Activated CD4-positive, alpha-beta T cell treated with anti-CD3 and anti-CD28 coated beads, Interleukin-2, amount 10 ng/mL, durations not matched to agents 7 days and 5 days (primary cell): ENCODE measurements around the gene ENKD1. TPM values are rescaled to one million over a fixed set of nuclear protein-coding genes. Genes with fewer than 3 reads are reported as not detected.

ENCODE experiments used
- CTCF ChIA-PET: fragments of 350-600 bp; sonication (Branson Sonifier 250); formaldehyde crosslinking; loops from one replicate; lab custom pipeline; 2021; ENCODE audit warnings: antibody characterized with exemption; lab: Charles Lee
- POLR2A ChIA-PET: fragments of 350-600 bp; sonication (Branson Sonifier 250); formaldehyde crosslinking; loops from one replicate; lab custom pipeline; 2021; ENCODE audit warnings: antibody characterized with exemption; lab: Charles Lee
- DNase-seq: peaks from one replicate; pipeline ENCODE4 v3.0.0-alpha.2; 2020
- H3K27ac Mint-ChIP-seq: one replicate; pipeline ENCODE4 v1.8.0; 2021; ENCODE audit warnings: mild to moderate bottlenecking, moderate library complexity, mixed read lengths
- H3K27me3 Mint-ChIP-seq: one replicate; pipeline ENCODE4 v1.8.0; 2021; ENCODE audit warnings: mixed read lengths
- H3K36me3 Mint-ChIP-seq: one replicate; pipeline ENCODE4 v1.8.0; 2021; ENCODE audit warnings: low read depth, mixed read lengths
- H3K4me1 Mint-ChIP-seq: one replicate; pipeline ENCODE4 v1.8.0; 2021; ENCODE audit warnings: mixed read lengths
- H3K4me3 Mint-ChIP-seq: one replicate; pipeline ENCODE4 v1.8.0; 2021; ENCODE audit warnings: mild to moderate bottlenecking, moderate library complexity, mixed read lengths
- H3K9me3 Mint-ChIP-seq: one replicate; pipeline ENCODE4 v1.8.0; 2021; ENCODE audit warnings: mixed read lengths
- total RNA-seq, 2 experiments: library from RNA; stranded (reverse); gene quantifications; one replicate each; pipeline ENCODE4 v1.2.3, GENCODE V29; 2021

Gene ENKD1
- total RNA-seq, 2 experiments from 2014 or later, result 8.0 to 8.2 TPM

DNA sequence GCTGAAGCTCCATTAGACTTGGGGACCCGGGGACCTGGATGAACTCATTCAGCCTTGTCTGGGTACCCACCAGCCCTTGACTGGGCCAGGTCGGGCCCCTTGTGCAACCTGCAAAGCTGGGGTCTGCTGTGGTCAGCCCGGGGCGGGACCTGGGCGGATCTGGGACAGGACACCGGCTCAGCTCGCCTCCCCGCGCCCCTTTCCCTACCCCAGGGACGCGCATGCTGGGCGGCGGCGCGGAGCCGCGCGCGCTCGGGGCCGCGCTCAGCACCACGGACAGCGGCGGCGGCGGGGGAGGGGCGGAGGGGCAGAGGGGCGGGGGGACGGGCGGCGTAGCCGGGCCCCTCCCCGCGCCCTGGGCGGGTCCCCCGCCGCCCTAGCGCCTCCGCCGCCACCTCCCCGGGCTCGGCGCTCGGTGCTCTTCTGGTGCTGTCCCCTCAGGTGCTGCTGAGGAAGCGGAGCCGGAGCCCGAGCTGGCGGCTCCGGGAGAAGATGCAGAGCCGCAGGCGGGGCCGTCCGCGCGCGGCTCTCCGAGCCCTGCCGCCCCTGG is 13.9 kb downstream of the ENKD1 start:
- Mint-ChIP-seq H3K27me3 (no peaks in the 10 kb centered on the region), H3K36me3 (peaks cover 49% of the 10 kb centered on the region), H3K4me3 (no peak overlapping the region), H3K27ac (no peak overlapping the region), H3K9me3 (no peaks in the 10 kb centered on the region), H3K4me1 (peaks cover 12% of the 10 kb centered on the region)
- CTCF ChIA-PET, result interaction anchor here (0.5 to 1.3 kb wide), 5 partner anchors 15 to 132 kb away, joined by 3 to 4 read pairs (median 3); no protein-coding TSS in a partner anchor
- POLR2A ChIA-PET, result no interaction called here
- no peak for DNase-seq

DNA sequence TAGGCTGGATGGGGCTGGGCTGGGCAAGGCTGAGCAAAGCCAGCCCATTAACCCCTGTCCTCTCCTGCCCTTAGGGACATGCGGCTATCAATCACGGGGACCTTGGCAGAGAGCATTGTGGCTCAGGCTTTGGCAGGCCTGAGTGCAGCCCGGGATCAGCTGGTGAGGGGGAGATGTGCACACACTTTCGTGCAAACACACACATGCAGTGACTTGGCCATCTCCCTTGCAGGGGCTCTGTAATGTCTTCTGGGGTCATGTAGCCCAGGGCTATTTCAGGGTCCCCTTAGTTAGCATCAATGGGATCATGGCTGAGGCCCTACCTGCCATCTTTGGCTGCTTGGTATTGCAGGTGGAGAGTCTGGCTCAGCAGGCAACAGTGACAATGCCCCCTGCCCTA is 14.7 kb downstream of the ENKD1 start:
- ChIA-PET POLR2A (no interaction called here), CTCF (interaction anchor here (0.7 to 1.3 kb wide), 5 partner anchors 16 to 171 kb away, joined by 3 to 6 read pairs (median 3); partner anchors contain the start of gene ATP6V0D1)
- H3K27me3 Mint-ChIP-seq, result no peaks in the 10 kb centered on the region
- peak overlapping the region; percentile 6 for H3K27ac Mint-ChIP-seq
- H3K4me1 Mint-ChIP-seq, result peaks cover 17% of the 10 kb centered on the region
- DNase-seq, result no peak
- H3K9me3 Mint-ChIP-seq, result no peaks in the 10 kb centered on the region
- peaks cover 50% of the 10 kb centered on the region for H3K36me3 Mint-ChIP-seq
- no peak overlapping the region for H3K4me3 Mint-ChIP-seq

DNA sequence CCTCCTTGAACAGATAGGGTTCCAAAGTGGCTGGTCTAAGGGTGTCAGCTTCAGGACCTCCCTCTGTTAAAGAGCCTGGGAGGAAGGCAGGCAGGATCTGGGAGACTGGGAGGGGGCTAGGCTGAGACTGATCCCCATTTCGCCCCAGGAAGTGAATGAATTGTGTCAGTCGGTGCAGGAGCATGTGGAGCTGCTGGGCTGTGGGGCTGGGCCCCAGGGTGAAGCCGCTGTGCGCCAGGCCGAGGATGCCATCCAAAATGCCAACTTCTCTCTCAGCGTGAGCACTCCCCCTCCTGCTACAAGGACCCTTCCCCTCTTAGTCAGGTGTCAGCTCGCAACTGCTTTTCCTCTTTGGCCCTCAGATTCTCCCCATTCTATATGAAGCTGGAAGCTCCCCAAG is 15.5 kb downstream of the ENKD1 start:
- DNase-seq, result no peak
- POLR2A ChIA-PET, result no interaction called here
- Mint-ChIP-seq H3K27me3 (no peaks in the 10 kb centered on the region), H3K27ac (no peak overlapping the region), H3K9me3 (no peaks in the 10 kb centered on the region), H3K4me1 (peaks cover 21% of the 10 kb centered on the region), H3K36me3 (peaks cover 51% of the 10 kb centered on the region), H3K4me3 (no peak overlapping the region)
- CTCF ChIA-PET, result interaction anchor here (0.6 to 1.9 kb wide), 5 partner anchors 13 to 170 kb away, joined by 3 to 6 read pairs (median 5); partner anchors contain the start of gene ATP6V0D1

DNA sequence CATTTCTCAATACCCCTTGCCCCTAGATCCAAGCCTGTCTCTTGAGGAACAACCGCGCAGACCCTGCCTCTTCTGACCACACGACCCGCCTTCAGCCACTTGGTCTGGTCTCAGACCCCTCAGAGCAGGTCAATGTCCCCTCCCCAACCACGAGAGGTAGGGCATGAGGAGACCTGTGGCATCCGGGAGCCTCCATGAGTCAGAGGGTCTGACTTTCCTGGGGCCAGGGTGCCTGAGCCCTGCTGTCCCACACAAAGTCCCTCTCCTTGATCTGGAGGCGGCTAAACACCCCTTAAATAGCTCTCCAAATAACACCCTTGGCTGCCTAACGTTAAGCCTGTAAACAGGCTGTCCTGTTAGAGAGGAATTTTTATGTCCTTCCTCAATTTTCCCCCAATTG is 16.5 kb downstream of the ENKD1 start:
- Mint-ChIP-seq H3K4me3 (no peak overlapping the region), H3K27ac (peak overlapping the region; percentile 46), H3K9me3 (no peaks in the 10 kb centered on the region), H3K36me3 (peaks cover 45% of the 10 kb centered on the region), H3K27me3 (no peaks in the 10 kb centered on the region), H3K4me1 (peaks cover 20% of the 10 kb centered on the region)
- ChIA-PET CTCF (interaction anchor here (1.3 to 2.3 kb wide), 3 partner anchors 14 to 129 kb away, joined by 5 to 9 read pairs (median 6); no protein-coding TSS in a partner anchor), POLR2A (no interaction called here)
- DNase-seq, result no peak

DNA sequence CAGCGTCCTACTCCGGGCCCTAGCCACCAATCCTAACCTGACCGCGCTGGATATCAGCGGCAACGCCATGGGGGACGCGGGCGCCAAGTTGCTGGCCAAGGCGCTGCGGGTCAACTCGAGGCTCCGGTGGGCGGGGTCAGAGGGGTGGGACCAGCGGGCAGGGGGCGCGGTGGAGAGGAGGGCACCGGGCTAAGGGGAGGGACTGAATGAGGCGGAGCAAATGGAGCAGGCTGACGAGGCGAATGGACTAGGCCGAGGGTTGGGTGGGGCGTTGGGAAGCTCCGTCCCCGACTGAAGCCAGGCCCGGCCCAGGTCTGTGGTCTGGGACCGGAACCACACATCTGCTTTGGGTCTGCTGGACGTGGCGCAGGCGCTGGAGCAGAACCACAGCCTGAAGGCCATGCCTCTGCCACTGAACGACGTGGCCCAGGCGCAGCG is 17.0 kb downstream of the ENKD1 start:
- DNase-seq, result no peak
- H3K27ac Mint-ChIP-seq, result no peak overlapping the region
- H3K4me1 Mint-ChIP-seq, result peaks cover 21% of the 10 kb centered on the region
- no peak overlapping the region for H3K4me3 Mint-ChIP-seq
- H3K36me3 Mint-ChIP-seq, result peaks cover 41% of the 10 kb centered on the region
- ChIA-PET CTCF (interaction anchor here (0.5 to 2.5 kb wide), 5 partner anchors 9 to 389 kb away, joined by 3 to 14 read pairs (median 6); partner anchors contain the start of gene ACD), POLR2A (no interaction called here)
- no peaks in the 10 kb centered on the region for H3K27me3 Mint-ChIP-seq
- H3K9me3 Mint-ChIP-seq, result no peaks in the 10 kb centered on the region

DNA sequence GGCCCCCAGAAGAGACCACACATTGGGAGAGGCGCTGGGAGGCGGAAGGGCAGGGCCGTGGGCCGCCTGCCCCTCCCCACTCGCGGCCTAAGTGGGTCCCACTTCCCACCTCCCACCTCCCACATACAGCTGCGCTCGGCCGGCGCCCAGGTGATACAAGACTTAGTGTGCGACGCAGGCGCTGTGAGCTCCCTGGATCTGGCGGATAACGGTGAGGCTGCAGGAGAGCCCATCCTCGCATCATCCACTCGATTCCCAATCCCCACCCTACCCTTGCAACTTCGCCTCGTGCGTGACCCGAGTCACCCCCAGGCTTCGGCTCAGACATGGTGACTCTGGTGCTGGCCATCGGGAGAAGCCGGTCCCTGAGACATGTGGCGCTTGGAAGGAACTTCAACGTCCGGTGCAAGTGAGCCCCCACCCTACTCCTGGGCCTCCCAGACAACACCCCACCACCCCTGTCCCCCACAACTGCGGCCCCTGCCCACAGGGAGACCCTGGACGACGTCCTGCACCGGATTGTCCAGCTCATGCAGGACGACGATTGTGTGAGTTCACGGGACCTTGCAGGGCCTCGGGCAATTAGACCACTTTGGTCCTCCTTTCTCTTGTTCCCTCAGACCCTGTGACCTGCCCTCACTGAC is 17.7 kb downstream of the ENKD1 start:
- Mint-ChIP-seq H3K27me3 (no peaks in the 10 kb centered on the region), H3K36me3 (peaks cover 40% of the 10 kb centered on the region), H3K4me3 (no peak overlapping the region), H3K4me1 (peaks cover 27% of the 10 kb centered on the region), H3K27ac (no peak overlapping the region), H3K9me3 (no peaks in the 10 kb centered on the region)
- no peak for DNase-seq
- POLR2A ChIA-PET, result no interaction called here
- CTCF ChIA-PET, result interaction anchor here (0.7 to 6.7 kb wide), 5 partner anchors 10 to 128 kb away, joined by 3 to 67 read pairs (median 9); partner anchors contain the start of gene ACD

DNA sequence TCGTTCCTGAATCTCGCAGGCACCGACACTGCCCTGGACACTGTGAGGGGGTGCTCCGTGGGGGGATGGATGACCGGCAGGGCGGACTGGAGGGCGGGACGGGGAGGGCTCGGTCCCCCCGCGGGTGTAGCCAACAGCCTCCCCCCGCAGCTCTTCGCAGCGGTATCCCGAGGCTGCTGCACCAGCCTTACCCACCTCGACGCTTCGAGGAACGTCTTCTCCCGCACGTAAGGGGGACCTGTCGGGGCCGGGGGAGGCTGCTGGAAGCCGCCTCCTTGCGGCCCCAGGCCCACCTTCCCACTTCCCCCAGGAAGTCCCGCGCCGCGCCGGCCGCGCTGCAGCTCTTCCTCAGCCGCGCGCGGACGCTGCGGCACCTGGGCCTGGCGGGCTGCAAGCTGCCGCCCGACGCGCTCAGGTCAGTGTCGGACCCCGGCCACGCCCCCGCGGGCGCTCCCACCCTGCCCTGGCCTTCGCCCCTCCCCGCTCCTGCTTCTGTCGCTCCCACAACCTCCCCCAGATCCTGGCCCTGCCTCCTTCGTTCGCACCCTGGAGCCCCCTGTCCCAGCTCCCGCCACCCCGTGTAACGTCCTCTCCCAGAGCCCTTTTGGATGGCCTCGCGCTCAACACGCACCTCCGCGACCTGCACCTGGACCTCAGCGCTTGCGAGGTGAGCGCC is 18.3 kb downstream of the ENKD1 start:
- H3K27me3 Mint-ChIP-seq, result no peaks in the 10 kb centered on the region
- ChIA-PET POLR2A (no interaction called here), CTCF (interaction anchor here (1.1 to 6.7 kb wide), 5 partner anchors 11 to 128 kb away, joined by 4 to 67 read pairs (median 9); partner anchors contain the start of gene ACD)
- peaks cover 37% of the 10 kb centered on the region for H3K36me3 Mint-ChIP-seq
- DNase-seq, result no peak
- no peak overlapping the region for H3K4me3 Mint-ChIP-seq
- no peak overlapping the region for H3K27ac Mint-ChIP-seq
- H3K4me1 Mint-ChIP-seq, result peaks cover 29% of the 10 kb centered on the region
- H3K9me3 Mint-ChIP-seq, result no peaks in the 10 kb centered on the region

DNA sequence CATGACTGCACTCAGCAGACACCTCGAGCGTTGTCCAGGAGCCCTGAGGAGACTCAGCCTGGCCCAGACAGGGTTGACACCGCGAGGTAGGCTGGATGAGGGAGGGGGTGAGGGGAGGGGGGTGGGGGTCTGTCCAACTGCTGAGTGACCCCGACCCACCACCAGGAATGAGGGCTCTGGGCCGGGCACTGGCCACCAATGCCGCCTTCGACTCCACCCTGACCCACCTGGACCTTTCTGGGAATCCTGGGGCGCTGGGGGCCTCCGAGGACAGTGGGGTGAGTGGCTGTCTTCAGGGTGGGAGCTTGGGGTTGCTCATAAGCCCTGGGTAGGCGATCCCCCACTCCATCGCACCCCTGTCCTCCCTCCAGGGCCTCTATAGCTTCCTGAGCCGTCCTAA is 18.9 kb downstream of the ENKD1 start:
- CTCF ChIA-PET, result interaction anchor here (1.1 to 6.7 kb wide), 6 partner anchors 11 to 127 kb away, joined by 4 to 80 read pairs (median 11); partner anchors contain the start of gene ACD
- Mint-ChIP-seq H3K4me1 (peaks cover 29% of the 10 kb centered on the region), H3K27ac (no peak overlapping the region), H3K9me3 (no peaks in the 10 kb centered on the region), H3K4me3 (no peak overlapping the region), H3K36me3 (peaks cover 37% of the 10 kb centered on the region), H3K27me3 (no peaks in the 10 kb centered on the region)
- POLR2A ChIA-PET, result no interaction called here
- DNase-seq, result no peak

DNA sequence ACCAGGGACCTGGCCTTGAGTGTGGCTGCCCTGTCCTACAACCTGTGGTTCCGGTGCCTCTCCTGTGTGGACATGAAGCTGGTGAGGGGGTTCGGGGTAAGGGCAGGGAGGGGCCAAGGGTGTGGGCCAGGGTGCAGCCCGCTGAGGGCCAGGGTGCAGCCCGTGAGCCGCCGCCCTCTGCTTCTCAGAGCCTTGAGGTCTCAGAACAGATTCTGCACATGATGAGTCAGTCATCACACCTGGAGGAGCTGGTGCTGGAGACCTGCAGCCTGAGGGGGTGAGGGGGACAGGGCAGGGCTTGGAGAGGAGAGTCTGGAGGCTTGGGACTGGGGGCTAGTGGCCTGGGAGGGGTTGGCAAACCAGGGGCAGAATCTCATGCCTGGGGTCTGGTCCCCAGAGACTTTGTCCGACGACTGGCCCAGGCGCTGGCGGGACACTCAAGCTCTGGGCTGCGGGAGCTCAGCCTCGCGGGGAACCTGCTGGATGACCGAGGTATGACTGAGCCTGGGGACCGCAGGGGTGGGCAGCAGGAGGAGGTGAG is 19.4 kb downstream of the ENKD1 start:
- H3K4me1 Mint-ChIP-seq, result peaks cover 29% of the 10 kb centered on the region
- H3K27me3 Mint-ChIP-seq, result no peaks in the 10 kb centered on the region
- no peaks in the 10 kb centered on the region for H3K9me3 Mint-ChIP-seq
- ChIA-PET POLR2A (no interaction called here), CTCF (interaction anchor here (0.7 to 6.7 kb wide), 8 partner anchors 12 to 126 kb away, joined by 3 to 80 read pairs (median 6); partner anchors contain the start of gene ACD)
- H3K36me3 Mint-ChIP-seq, result peaks cover 35% of the 10 kb centered on the region
- no peak overlapping the region for H3K4me3 Mint-ChIP-seq
- DNase-seq, result no peak
- H3K27ac Mint-ChIP-seq, result peak overlapping the region; percentile 83

DNA sequence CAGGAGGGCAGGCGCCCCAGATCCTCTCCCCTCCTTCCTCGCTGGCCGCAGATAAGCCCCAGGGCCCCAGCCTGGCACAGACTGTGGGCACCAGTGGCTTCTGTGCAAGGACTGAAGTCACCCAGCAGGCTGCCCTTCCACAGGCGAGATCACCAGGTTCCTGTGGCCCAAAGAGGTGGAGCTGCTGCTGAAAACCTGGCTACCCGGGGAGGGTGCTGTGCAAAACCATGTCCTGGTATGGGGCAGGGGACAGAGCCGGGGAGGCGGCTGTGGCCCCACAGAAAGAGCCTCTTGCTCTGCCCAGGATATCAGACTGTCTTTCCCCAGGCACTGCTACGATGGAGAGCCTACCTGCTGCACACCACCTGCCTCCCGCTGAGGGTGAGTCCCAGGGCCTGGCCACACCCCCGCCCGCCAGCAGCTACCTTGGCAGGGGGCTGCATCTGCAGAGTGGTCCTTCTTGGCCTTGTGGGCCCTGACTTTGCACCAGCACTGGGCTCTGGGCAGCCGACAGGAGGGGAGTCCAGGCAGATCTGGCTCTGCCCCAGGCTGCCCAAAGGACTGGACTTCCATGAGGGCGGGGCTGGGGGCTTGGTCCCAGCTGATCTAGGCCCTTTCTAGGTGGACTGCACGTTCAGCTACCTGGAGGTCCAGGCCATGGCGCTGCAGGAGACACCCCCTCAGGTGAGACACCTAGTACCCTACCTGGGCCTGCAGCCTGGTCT is 21.0 kb downstream of the ENKD1 start:
- peaks cover 24% of the 10 kb centered on the region for H3K4me1 Mint-ChIP-seq
- peaks cover 22% of the 10 kb centered on the region for H3K36me3 Mint-ChIP-seq
- peak; percentile 38 for DNase-seq
- no peaks in the 10 kb centered on the region for H3K9me3 Mint-ChIP-seq
- POLR2A ChIA-PET, result interaction anchor here (0.9 to 2.1 kb wide), 2 partner anchors 15 to 98 kb away, joined by 4 to 10 read pairs; partner anchors contain the start of genes ACD and PARD6A
- H3K27ac Mint-ChIP-seq, result peak overlapping the region; percentile 97
- CTCF ChIA-PET, result interaction anchor here (0.7 to 6.7 kb wide), 27 partner anchors 11 to 198 kb away, joined by 3 to 80 read pairs (median 4); partner anchors contain the start of genes ACD, ATP6V0D1 and CTCF
- peak overlapping the region; percentile 89 for H3K4me3 Mint-ChIP-seq
- no peaks in the 10 kb centered on the region for H3K27me3 Mint-ChIP-seq

DNA sequence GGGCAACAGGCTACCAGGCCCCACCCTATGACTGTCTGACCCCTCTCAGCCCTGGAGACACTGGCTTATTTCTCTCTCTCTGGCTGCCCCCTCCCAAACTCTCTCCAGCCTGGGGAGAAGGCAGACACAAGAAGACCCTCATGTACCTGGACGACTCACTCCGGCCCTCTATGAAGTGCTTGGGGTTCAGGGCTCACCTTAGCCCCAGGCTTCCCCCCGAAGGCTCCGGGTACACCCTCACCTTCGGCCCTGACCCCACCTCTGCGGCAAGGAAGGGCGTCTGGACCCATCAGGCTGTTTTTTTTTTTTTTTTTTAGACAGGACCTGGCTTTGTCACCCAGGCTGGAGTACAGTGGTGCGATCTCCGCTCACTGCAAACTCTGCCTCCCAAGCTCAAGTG is 22.5 kb downstream of the ENKD1 start:
- Mint-ChIP-seq H3K36me3 (peaks cover 17% of the 10 kb centered on the region), H3K4me1 (peaks cover 19% of the 10 kb centered on the region), H3K27ac (peak overlapping the region; percentile 85), H3K4me3 (peak overlapping the region; percentile 65), H3K9me3 (no peaks in the 10 kb centered on the region), H3K27me3 (no peaks in the 10 kb centered on the region)
- CTCF ChIA-PET, result interaction anchor here (0.7 to 6.7 kb wide), 20 partner anchors 10 to 123 kb away, joined by 3 to 80 read pairs (median 4); partner anchors contain the start of genes ACD and CTCF
- POLR2A ChIA-PET, result interaction anchor here (2.1 kb wide), 1 partner anchor 97 kb away, joined by 10 read pairs; no protein-coding TSS in a partner anchor
- DNase-seq, result no peak
